Kidney glomerular epithelial cell (primary cell): ENCODE results near the gene ABCA7.
"Not testable (repeated sequence)": the region's sequence is repeated elsewhere in the genome, so short reads cannot be mapped to it uniquely, and the experiment has no call there.

Experiments used
- DNase-seq: peaks from one replicate; lab custom pipeline; 2025; lab: John Stamatoyannopoulos, UW

The ABCA7 gene

GRCh38 chr19:1105873-1106840, 66.2 kb downstream of the ABCA7 start:
- DNase-seq: no peak

DNA sequence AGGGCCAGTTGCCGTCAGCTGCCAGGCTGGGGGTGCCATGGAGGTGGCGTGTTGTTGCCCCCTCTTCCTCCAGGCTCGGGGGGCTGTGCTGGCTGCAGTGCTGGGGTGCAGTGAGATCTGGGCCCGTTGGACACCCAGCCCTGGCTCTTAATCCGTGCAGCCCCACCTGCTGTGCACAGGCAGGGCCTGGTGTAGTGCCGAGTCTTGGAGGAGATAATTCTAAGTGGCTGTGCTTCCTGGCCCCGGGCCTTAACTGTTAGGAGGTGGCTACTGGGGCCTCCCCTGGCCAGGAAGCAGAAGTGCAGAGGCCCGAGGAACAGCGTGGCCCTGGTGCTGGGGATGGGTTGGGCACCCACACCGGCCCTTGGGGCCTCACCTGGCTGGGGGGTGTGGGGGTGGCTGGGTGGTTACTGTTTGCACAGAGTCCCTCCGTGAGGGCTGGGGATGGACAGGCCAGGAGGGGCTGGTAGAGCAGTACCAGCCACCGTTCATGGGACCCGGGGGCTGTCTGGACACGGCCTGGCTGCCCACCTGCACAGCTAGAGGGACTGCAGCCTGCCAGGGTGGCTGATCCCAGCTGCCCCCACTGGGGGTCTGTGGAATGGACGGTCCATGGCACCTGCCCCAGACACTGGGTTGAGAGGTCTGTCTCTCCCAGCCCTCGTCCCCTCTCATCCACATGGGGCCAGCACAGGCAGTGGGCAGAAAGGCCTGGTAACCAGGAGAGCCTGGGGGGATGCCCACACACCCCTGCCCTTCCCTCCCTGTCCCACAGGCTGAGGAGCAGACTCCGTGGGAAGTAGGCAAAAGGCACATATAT, 67.1 kb downstream of the ABCA7 start:
- DNase-seq: no peak

DNA sequence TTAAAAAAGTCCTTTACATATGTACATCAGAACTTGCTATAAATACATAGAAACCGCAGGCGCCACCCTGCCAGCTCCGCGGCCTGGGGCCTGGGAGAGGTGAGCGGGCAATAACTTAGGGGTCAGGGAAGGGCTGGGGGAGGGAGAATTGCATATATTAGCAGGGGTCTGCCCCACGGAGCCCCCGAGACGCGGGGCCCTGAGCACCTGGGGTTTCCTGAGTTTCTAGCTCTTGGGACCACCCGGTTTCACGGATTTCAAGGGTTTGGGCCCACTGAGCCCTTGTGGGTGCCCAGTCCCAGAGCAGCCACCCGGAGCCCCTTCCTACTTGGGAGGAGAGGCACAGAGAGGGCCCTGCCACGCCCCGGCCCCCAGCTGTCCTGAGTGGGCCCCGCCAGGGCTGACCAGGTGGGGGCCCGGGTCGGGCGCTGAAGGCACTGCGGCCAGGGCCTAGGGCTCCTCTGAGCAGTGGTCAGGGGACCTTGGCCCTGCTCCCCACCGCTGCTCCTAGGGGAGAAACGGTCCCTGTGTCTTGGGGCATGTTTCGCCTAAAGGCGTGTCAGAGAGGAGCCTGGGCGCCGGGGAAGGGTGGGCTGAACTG, 67.9 kb downstream of the ABCA7 start:
- no peak for DNase-seq

DNA sequence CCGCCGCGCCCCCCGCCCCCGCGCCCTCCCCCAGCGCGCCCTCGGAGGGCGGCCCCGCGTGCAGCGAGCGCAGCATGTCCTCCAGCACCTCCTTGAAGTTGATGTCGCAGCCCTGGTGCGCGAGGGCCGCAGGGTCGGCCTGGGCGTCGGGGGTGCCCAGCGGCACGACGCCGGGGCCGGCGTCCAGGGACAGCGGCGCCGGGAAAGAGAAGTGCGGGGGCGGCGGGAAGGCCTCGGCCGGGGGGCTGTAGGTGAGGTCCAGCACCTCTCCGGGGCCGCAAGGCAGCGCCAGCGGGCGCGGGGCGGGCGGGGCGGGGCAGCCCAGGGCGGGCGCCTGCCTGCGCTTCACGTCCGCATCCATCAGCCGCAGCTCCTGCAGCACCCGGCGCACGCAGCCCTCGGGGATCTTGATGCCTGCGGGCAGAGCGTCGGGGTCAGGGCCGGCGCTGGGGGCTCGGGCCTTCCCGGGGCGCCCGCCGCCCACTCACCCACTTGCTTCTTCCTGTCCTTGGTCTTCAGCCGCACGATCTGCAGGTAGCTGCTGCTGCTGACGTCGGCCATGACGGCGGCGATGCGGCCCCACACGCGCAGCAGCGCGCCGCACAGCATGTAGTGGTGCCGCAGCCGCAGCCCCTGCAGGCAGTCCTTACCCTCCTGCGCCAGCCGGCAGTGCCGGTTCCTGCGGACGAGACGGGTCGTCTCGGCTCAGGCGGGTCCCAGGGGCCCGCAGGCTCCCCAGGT, 68.6 kb downstream of the ABCA7 start:
- DNase-seq: no peak

GRCh38 chr19:1109032-1109551, 69.2 kb downstream of the ABCA7 start:
- no peak for DNase-seq

DNA sequence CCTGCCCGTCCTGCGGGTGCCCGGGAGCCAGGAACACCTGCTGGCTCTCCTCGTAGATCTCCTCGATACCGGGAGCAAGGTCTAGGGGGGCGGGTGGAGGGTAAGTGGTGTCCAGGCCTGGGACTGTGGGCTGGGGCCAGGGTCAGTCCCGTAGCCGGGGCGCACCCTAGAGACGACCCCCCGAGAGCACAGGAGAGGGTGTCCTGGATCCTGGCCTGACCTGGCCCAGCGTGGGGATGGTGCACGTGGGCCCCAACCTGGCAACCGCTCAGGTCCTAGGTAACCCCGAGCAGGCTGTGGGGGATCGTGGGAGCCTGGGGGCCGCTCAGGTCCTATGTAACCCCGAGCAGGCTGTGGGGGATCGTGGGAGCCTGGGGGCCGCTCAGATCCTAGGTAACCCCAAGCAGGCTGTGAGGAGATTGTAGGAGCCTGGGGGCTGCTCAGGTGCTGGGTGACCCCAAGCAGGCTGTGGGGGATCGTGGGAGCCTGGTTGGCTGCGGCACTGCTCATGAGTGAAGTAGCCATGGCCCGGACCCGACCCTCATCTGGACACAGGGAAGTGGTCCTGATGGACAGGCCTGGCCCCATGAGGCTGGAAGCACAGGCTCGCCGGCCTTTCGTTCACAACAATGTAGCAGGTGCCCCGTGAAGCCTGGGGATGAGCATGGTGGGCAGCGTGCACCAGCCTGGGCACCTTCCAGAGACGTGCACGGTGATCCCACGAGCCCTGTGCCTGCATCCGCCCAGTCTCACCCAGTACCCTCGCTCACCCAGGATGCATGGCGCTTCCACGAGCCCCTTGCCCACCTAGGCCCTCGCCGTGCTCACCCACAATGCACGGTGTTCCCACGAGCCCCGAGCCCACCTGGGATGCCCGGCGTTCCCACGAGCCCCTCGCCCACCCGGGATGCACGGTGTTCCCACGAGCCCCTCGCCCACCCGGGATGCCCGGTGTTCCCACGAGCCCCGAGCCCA, 70.1 kb downstream of the ABCA7 start:
- no peak for DNase-seq

DNA sequence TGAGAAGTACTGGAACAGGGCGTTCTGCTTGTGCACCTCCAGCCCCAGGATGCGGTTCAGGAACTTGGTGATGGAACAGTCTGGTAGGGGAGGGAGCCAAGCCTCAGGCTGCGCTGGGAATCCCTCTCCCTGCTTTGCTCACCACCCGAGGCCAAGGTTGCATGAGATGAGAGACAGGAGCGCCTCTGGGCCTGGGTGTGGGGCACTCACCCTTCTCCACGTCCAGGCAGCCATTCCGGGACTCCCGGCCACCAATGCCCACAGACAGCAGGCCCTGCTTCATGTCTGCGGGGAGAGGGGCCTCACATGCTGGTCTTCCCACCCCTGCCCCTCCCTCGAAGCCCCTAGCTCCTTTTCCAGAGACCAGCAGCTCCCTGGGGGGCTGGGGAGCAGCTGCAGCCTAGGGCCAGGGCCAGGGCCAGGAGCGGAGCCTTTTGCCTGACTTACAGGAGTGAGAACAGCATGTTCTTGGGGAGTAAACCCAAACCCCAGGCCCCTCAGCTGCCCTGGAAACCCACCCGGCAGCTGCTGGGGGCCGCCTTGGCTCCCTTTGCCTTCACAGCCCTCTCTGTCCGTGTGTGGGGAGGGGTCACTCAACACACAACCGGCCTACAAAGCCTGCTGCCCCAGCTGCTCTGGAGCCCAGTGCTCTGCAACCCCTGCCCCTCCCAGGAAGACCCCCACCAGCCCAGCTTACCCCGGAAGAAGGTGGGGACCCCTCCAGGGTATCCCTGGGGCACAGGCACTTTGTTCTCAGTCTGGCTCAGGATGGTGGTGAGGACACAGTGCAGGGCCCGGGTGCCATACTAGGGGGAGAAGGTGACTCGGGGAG, 71.1 kb downstream of the ABCA7 start:
- DNase-seq: no peak

DNA sequence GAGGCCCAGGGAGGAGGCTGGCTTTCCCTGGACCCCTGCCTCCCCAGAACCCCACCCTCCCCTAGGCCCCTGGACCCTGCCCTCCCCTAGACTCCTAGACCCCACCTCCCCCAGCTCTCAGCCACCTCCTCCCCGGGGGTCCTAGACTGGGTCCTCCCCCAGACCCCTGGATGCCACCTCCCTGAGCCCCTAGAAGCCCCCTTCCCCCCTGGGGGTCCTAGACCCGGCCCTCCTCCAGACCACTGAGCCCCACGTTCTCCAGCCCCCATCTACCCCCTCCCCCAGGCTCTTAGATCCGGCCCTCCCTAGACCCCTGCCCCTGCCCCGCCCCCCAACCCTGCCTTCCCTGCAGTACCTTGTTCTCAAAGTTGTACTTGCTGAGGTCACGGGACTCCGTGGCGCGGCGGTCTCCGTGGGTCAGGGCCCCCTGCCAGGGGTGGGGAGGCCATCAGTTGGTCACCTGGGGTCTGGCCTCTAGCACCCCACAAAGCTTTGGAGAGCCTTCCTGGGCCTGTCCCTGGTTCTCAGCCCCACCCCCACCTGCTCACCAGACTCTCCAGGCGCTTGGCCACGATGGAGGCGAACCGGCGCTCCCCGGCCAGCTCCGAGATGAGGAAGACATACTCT, 71.8 kb downstream of the ABCA7 start:
- DNase-seq: no peak

GRCh38 chr19:1112268-1113029, 72.5 kb downstream of the ABCA7 start:
- DNase-seq: no peak

- DNase-seq: peak; percentile 77
These were observed 73.4 kb downstream of the ABCA7 start for GRCh38 chr19:1113030-1113985.

DNA sequence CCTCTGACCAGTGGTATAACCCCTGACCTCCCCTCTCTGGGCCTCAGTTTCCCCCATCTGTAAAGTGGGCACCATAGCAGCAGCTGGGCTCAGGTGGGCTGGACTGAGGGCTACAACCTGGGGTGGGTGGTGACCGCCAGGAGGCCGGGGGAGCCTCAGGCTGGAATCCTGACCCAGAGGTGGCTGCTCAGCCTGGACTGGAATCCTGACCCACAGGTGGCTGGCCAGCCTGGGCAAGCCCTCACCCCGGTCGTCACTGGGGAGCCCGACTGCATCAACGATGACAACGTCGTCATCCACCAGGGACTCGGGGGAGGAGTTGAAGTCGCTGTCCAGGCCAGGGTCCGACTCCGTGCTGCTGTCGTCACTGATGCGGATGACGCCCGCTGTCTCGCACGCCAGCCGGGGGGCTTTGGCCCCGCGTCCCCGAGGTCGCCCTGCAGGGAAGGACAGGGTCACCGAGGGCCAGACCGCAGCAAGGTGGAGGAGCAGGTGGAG, 74.1 kb downstream of the ABCA7 start:
- DNase-seq: no peak

GRCh38 chr19:1114728-1115127, 74.8 kb downstream of the ABCA7 start:
- DNase-seq: not testable (repeated sequence)
